Kidney epithelial cell (primary cell): Measurements from ENCODE around the gene FUT7. TPM values are rescaled to one million over a fixed set of nuclear protein-coding genes. Genes with fewer than 3 reads are reported as not detected.
A peak's percentile ranks its signal among the peaks of the same experiment; 100 is the strongest.
"Not testable (repeated sequence)": the region's sequence is repeated elsewhere in the genome, so short reads cannot be mapped to it uniquely, and the experiment has no call there.

ENCODE experiments used
- DNase-seq: peaks from one replicate; pipeline ENCODE4 v3.0.0-alpha.2; 2010; ENCODE audit warnings: low read depth
- H3K27me3 ChIP-seq: 2 replicates; pipeline ENCODE4 v1.6.0; 2011; ENCODE audit warnings: low read length; ENCODE audit not compliant: control insufficient read depth, insufficient read depth
- H3K36me3 ChIP-seq: 2 replicates; pipeline ENCODE4 v1.5.1; 2011; ENCODE audit warnings: low read length; ENCODE audit not compliant: control insufficient read depth, insufficient read depth
- H3K4me3 ChIP-seq: 2 replicates; pipeline ENCODE4 v1.5.1; 2011; ENCODE audit warnings: low read depth, mild to moderate bottlenecking, control low read depth, low read length
- total RNA-seq: library from RNA; depleted of rRNA; stranded (reverse); fragments of >200 nt; gene quantifications from 2 replicates; pipeline ENCODE4 v1.2.3, GENCODE V29; 2015
- TF ChIP-seq, protein P1 (sequence below): IDR thresholded peaks from 2 replicates; pipeline ENCODE4 v1.5.1; 2011; ENCODE audit warnings: mild to moderate bottlenecking, moderate library complexity, low read length, control low read depth, inconsistent platforms; ENCODE audit not compliant: insufficient read depth, poor library complexity, severe bottlenecking

Gene FUT7
- total RNA-seq, 1 donor from 2014 or later: not detected

DNA sequence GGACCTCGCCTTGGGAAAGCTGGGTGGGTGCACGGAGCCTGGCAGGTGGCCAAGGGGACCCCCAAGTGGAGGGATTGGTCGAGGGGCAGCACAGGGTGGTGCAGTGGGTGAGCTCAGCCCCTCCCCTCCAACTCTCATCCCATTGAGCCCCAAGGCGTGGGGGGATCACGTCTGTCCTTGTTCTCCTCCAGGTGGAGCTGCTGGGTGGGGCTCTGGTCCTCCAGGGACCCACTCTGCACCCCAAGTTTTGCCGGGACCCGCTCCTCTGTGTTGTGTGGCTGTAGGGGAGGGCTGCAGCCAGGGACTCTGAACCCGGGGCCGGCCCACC is 3.6 kb upstream of the FUT7 start:
- TF ChIP-seq, protein P1, sequence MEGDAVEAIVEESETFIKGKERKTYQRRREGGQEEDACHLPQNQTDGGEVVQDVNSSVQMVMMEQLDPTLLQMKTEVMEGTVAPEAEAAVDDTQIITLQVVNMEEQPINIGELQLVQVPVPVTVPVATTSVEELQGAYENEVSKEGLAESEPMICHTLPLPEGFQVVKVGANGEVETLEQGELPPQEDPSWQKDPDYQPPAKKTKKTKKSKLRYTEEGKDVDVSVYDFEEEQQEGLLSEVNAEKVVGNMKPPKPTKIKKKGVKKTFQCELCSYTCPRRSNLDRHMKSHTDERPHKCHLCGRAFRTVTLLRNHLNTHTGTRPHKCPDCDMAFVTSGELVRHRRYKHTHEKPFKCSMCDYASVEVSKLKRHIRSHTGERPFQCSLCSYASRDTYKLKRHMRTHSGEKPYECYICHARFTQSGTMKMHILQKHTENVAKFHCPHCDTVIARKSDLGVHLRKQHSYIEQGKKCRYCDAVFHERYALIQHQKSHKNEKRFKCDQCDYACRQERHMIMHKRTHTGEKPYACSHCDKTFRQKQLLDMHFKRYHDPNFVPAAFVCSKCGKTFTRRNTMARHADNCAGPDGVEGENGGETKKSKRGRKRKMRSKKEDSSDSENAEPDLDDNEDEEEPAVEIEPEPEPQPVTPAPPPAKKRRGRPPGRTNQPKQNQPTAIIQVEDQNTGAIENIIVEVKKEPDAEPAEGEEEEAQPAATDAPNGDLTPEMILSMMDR: no peak
- DNase-seq: no peak
- Histone ChIP-seq H3K4me3 (no peak overlapping the region), H3K27me3 (peaks cover 4% of the 10 kb centered on the region), H3K36me3 (no peaks in the 10 kb centered on the region)

DNA sequence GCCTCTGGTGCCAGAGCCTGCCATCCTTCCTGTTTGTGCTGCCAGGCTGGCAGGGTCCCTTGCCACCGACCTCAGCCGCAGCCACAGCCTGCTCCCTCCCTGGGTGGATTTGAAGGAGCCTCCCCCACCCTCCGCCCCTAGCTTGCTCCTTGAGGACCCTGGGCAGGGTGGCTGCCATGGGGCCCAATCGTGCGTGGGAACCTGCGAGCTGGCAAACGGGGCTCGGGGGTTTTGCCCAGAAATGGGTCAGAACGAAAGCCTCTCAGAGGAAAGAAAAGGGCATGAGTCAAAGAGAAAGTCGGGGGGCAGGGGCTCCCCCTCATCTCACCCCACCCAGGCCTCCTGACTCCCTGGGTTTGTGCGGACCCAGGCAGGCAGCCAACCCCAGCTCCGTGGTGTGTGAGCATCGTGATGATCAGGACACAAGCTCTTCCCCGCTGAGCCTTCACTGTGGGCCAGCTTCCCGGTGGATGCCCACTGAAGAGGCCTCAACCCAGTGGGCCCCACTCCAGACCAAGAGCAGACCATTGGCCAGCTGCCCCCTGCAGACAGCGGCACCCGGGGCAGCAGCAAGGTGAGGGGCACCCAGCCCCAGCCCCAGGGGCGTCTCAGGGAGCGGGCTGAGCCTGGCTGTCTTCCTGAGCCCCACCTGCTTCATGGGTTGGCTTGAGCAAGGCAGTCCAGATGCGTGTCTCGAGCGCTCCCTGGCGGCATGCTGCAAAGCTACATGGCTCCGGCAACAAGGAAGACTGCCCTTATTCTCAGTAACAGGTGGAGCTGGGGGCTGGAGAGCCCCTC is 3.0 kb upstream of the FUT7 start:
- DNase-seq: no peak
- Histone ChIP-seq H3K4me3 (no peak overlapping the region), H3K36me3 (no peaks in the 10 kb centered on the region), H3K27me3 (peaks cover 4% of the 10 kb centered on the region)
- TF ChIP-seq, protein P1: peak; percentile 96

DNA sequence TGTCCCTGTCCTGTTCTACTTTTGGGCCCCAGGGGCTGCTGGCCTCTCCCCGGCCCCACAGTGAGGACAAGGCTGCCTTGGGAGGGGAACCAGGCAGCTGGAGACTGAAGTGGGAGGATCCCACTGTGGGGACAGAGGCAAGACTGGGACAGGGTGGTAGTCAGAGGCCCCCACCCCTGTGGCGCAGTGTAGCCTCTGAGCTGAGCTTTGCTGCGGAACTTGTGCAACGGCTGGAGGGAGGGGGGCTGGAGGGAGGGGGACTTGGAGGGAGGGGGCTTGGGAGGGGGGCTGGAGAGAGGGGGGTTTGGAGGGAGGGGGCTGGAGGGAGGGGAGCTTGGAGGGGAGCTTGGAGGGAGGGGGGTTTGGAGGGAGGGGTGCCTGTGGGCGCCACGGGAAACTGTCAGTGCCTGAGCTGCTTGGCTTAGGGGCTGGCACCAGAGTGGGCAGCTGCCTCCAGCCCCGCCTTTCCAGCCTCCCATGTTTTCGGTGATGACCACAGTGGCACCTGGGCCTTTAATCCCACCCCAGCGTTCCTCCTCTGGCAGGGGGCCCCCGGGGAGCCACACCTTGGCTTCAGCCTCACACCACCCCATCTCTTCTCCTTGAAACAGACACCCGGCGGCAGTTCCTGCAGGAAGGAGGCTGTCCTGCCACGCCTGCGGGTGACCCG is 2.3 kb upstream of the FUT7 start:
- TF ChIP-seq, protein P1: no peak
- H3K36me3 ChIP-seq: no peaks in the 10 kb centered on the region
- DNase-seq: no peak
- H3K4me3 ChIP-seq: no peak overlapping the region
- peaks cover 4% of the 10 kb centered on the region for H3K27me3 ChIP-seq

DNA sequence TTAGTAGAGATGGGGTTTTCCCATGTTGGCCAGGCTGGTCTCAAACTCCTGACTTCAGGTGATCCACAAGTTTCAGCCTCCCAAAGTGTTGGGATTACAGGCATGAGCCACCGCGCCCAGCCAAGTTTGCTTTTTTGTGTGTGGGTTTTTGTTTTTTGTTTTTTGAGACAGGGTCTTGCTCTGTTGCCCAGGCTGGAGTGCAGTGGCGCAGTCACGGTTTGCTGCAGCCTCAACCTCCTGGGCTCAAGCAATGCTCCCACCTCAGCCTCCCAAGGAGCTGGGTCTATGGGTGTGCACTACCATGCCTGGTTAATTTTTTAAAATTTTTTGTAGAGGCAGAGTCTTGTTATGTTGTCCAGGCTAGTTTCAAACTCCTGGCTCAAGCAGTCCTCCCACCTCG is 1.6 kb upstream of the FUT7 start:
- not testable (repeated sequence) for H3K4me3 ChIP-seq, H3K36me3 ChIP-seq, H3K27me3 ChIP-seq, DNase-seq

DNA sequence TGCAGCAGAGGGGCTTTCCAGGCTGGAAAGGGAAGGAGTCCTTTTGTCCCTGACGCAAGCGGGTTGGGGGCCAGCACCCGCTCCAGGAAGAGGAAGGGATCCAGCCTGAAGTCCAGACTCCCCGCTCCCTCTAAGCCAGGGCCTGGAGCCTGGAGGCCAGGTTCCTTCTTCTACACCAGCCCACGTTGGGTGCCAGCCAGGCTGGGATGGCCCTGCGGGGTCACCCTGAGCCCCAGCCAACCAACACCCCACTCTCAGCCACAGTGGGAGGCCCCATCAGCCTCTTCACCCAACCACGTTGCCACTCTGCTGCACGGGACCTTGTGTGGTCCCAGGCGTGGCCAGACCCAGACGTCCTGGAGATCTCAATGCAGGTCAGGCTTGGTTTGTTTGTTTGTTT is 970 bp upstream of the FUT7 start:
- no peak overlapping the region for H3K4me3 ChIP-seq
- H3K36me3 ChIP-seq: no peaks in the 10 kb centered on the region
- TF ChIP-seq, protein P1: no peak
- H3K27me3 ChIP-seq: peaks cover 4% of the 10 kb centered on the region
- DNase-seq: no peak

DNA sequence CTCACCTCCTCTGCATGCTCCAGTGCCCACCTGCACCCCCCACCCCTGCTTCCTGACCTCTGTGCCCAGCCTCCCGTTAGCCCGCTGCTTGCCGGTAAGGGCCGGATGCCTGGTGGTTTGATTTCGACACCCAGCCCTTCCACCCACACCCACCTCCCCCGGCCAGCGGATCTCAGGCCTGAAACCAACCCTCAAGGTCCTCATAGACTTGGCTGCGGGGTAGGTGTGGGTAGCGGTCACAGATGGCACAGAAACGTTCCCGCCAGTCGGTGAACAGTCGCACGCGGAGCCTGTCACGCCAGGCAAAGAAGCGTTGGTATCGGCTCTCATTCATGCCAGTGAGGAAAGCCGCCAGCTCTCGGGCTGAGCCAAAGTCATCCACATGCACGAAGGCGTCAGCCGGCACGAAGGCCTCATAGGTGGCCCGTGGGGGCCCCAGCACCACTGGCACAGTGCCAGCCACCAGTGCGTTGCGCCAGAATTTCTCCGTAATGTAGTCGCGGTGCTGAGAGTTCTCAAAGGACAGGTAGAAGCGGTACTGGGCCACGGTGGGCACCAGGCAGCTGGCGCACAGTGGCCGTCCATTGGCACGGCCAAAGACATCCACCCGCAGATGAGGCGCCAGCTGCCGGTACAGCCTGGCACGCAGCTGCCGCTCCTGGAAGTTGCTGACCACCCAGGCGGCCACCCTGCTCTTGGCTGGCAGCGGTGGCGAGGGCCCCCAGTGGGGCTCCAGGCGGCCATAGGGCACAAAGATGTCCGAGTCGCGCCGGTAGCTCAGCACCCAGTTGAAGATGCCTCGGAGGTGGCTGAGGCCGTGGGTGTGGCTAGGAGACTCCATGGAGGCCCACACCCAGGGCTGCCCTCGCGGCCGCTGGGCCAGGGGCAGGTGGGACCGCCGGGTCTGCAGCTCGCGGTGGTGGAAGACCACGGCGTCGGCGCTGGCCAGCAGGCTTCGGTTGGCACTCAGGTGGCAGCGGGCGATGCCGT is 1.1 kb downstream of the FUT7 start:
- TF ChIP-seq, protein P1: no peak
- no peak for DNase-seq
- Histone ChIP-seq H3K27me3 (peaks cover 6% of the 10 kb centered on the region), H3K36me3 (no peaks in the 10 kb centered on the region), H3K4me3 (no peak overlapping the region)
